Measurements from ENCODE around the gene UBE2Q1. TPM values are rescaled to one million over a fixed set of nuclear protein-coding genes. Genes with fewer than 3 reads are reported as not detected.
"Not testable (repeated sequence)": the region's sequence is repeated elsewhere in the genome, so short reads cannot be mapped to it uniquely, and the experiment has no call there.

UBE2Q1 gene
- total and polyA plus RNA-seq, 2 donors from 2014 or later: 72.3 to 77.6 TPM

- intact Hi-C loops (cut with DNase I): no loop called here
- H3K27me3 ChIP-seq (ENCODE audit: control insufficient read depth, insufficient read depth, low read length): no peaks in the 10 kb centered on the region
- H3K36me3 ChIP-seq (ENCODE audit: control insufficient read depth in 2 of 3, insufficient read depth in 3 of 3, low read length in 3 of 3): no peaks in the 10 kb centered on the region
- TF ChIP-seq CTCF (IDR thresholded peaks at IDR 0.05; ENCODE audit: borderline replicate concordance, extremely low read depth, insufficient read depth): no peak
- no peak overlapping the region for H3K27ac ChIP-seq (ENCODE audit: low read depth in 2 of 2, low read length in 2 of 2)
- H3K4me3 ChIP-seq (ENCODE audit: low read length in 3 of 3): no peak overlapping the region
- H3K4me1 ChIP-seq (ENCODE audit: control insufficient read depth in 2 of 3, insufficient read depth in 2 of 3, low read depth in 1 of 3, low read length in 3 of 3): no peaks in the 10 kb centered on the region
- no peak overlapping the region for H3K9ac ChIP-seq (ENCODE audit: low read length in 3 of 3)
- FAIRE-seq (no peak), DNase-seq (no peak)
- H3K9me3 ChIP-seq (ENCODE audit: control insufficient read depth in 2 of 3, insufficient read depth in 1 of 3, low read length in 3 of 3): no peaks in the 10 kb centered on the region
Measured at GRCh38 chr1:154536570-154536969, 21.9 kb downstream of the UBE2Q1 start.

- no peaks in the 10 kb centered on the region for H3K9me3 ChIP-seq (ENCODE audit: control insufficient read depth in 2 of 3, insufficient read depth in 1 of 3, low read length in 3 of 3)
- H3K27me3 ChIP-seq (ENCODE audit: control insufficient read depth, insufficient read depth, low read length): no peaks in the 10 kb centered on the region
- no peaks in the 10 kb centered on the region for H3K4me1 ChIP-seq (ENCODE audit: control insufficient read depth in 2 of 3, insufficient read depth in 2 of 3, low read depth in 1 of 3, low read length in 3 of 3)
- no peak overlapping the region for H3K9ac ChIP-seq (ENCODE audit: low read length in 3 of 3)
- intact Hi-C loops (cut with DNase I): no loop called here
- DNase-seq: peak in 4 of 5 donors; percentile 33 to 47 (median 42)
- no peak overlapping the region for H3K4me3 ChIP-seq (ENCODE audit: low read length in 3 of 3)
- no peaks in the 10 kb centered on the region for H3K36me3 ChIP-seq (ENCODE audit: control insufficient read depth in 2 of 3, insufficient read depth in 3 of 3, low read length in 3 of 3)
- H3K27ac ChIP-seq (ENCODE audit: low read depth in 2 of 2, low read length in 2 of 2): no peak overlapping the region
- TF ChIP-seq CTCF (IDR thresholded peaks at IDR 0.05; ENCODE audit: borderline replicate concordance, extremely low read depth, insufficient read depth): peak; percentile 53
- no peak for FAIRE-seq
Measured at GRCh38 chr1:154533952-154534844, 24.3 kb downstream of the UBE2Q1 start.

GRCh38 chr1:154531950-154532349 is 26.5 kb downstream of the UBE2Q1 start:
- H3K9ac ChIP-seq (ENCODE audit: low read length in 3 of 3); intact Hi-C loops (cut with DNase I); H3K9me3 ChIP-seq (ENCODE audit: control insufficient read depth in 2 of 3, insufficient read depth in 1 of 3, low read length in 3 of 3); FAIRE-seq; DNase-seq; H3K27me3 ChIP-seq (ENCODE audit: control insufficient read depth, insufficient read depth, low read length); H3K4me1 ChIP-seq (ENCODE audit: control insufficient read depth in 2 of 3, insufficient read depth in 2 of 3, low read depth in 1 of 3, low read length in 3 of 3); H3K27ac ChIP-seq (ENCODE audit: low read depth in 2 of 2, low read length in 2 of 2); H3K36me3 ChIP-seq (ENCODE audit: control insufficient read depth in 2 of 3, insufficient read depth in 3 of 3, low read length in 3 of 3); H3K4me3 ChIP-seq (ENCODE audit: low read length in 3 of 3): not testable (repeated sequence)

- intact Hi-C loops (cut with DNase I): no loop called here
- FAIRE-seq: no peak
Measured at GRCh38 chr1:154529308-154529707, 29.2 kb downstream of the UBE2Q1 start.

More at GRCh38 chr1:154529308-154529707, 29.2 kb downstream of the UBE2Q1 start:
- Histone ChIP-seq H3K4me3 (ENCODE audit: low read length in 3 of 3) (no peak overlapping the region), H3K36me3 (ENCODE audit: control insufficient read depth in 2 of 3, insufficient read depth in 3 of 3, low read length in 3 of 3) (no peaks in the 10 kb centered on the region), H3K4me1 (ENCODE audit: control insufficient read depth in 2 of 3, insufficient read depth in 2 of 3, low read depth in 1 of 3, low read length in 3 of 3) (no peaks in the 10 kb centered on the region), H3K27ac (ENCODE audit: low read depth in 2 of 2, low read length in 2 of 2) (no peak overlapping the region), H3K27me3 (ENCODE audit: control insufficient read depth, insufficient read depth, low read length) (no peaks in the 10 kb centered on the region), H3K9ac (ENCODE audit: low read length in 3 of 3) (no peak overlapping the region), H3K9me3 (ENCODE audit: control insufficient read depth in 2 of 3, insufficient read depth in 1 of 3, low read length in 3 of 3) (no peaks in the 10 kb centered on the region)
- DNase-seq: no peak
- TF ChIP-seq CTCF (IDR thresholded peaks at IDR 0.05; ENCODE audit: borderline replicate concordance, extremely low read depth, insufficient read depth): no peak

Data from kidney (tissue), 14 donors.